ENCODE data around the gene TRAPPC2L. TPM values are rescaled to one million over a fixed set of nuclear protein-coding genes. Genes with fewer than 3 reads are reported as not detected.

Gene TRAPPC2L
- total and polyA plus RNA-seq, 12 donors = 37.5 to 63.3 (median 50.9) TPM

- no peak for DNase-seq
These were observed 47.8 kb upstream of the TRAPPC2L start for GRCh38 chr16:88809068-88809675.

GRCh38 chr16:88809676-88810165, 47.2 kb upstream of the TRAPPC2L start:
- intact Hi-C loops (cut with DNase I) = loop anchor here in 8 of 10 donors (2.0 to 10.0 kb wide), 9 partner anchors 47 to 408 kb away; partner anchors contain the start of genes GALNS (in 4 of the 8), TRAPPC2L (in 4 of the 8), CDH15 (in 2 of the 8) and ZNF778 (in 1 of the 8)
- WGBS, 2 donors = 86 to 87% methylated on average over 10 of the region's 10 CpGs
- Histone ChIP-seq H3K9me3 (no peaks in the 10 kb centered on the region), H3K27ac (no peak overlapping the region), H3K27me3 (no peaks in the 10 kb centered on the region), H3K4me1 (peaks cover 12 to 45% (median 30%) of the 10 kb centered on the region in 9 donors), H3K36me3 (peaks cover 0 to 31% (median 0%) of the 10 kb centered on the region in 9 donors), H3K4me3 (no peak overlapping the region)
- no peak for DNase-seq
- TF ChIP-seq CTCF (IDR thresholded peaks at IDR 0.05) = no peak
- no peak for ATAC-seq

More at GRCh38 chr16:88809068-88809675, 47.8 kb upstream of the TRAPPC2L start:
- Histone ChIP-seq H3K27me3 (no peaks in the 10 kb centered on the region), H3K9me3 (no peaks in the 10 kb centered on the region), H3K4me1 (peaks cover 12 to 51% (median 36%) of the 10 kb centered on the region in 9 donors), H3K4me3 (no peak overlapping the region), H3K27ac (no peak overlapping the region), H3K36me3 (peaks cover 0 to 31% (median 0%) of the 10 kb centered on the region in 9 donors)
- 87 to 92% methylated on average over 10 of the region's 10 CpGs for WGBS, 2 donors
- no peak for TF ChIP-seq CTCF (IDR thresholded peaks at IDR 0.05)
- no peak for ATAC-seq
- intact Hi-C loops (cut with DNase I) = no loop called here

- Histone ChIP-seq H3K4me3 (peak overlapping the region in 9 of 10 donors; percentile 50 to 94 (median 82)), H3K27me3 (no peaks in the 10 kb centered on the region), H3K4me1 (peaks cover 12 to 40% (median 30%) of the 10 kb centered on the region in 9 donors), H3K27ac (peak overlapping the region in 7 of 10 donors; percentile 89 to 97 (median 92)), H3K9me3 (no peaks in the 10 kb centered on the region), H3K36me3 (peaks cover 0 to 31% (median 0%) of the 10 kb centered on the region in 9 donors)
- intact Hi-C loops (cut with DNase I) = loop anchor here in 8 of 10 donors (2.0 to 10.0 kb wide), 9 partner anchors 46 to 407 kb away; partner anchors contain the start of genes GALNS (in 4 of the 8), TRAPPC2L (in 4 of the 8), CDH15 (in 2 of the 8) and ZNF778 (in 1 of the 8)
- no peak for TF ChIP-seq CTCF (IDR thresholded peaks at IDR 0.05)
- no peak for ATAC-seq
- 45 to 47% methylated on average over 12 of the region's 12 CpGs for WGBS, 2 donors
- no peak for DNase-seq
These were observed 46.6 kb upstream of the TRAPPC2L start for GRCh38 chr16:88810166-88810911.

Data from heart right ventricle (tissue), 16 donors.